22Rv1 (cell line): ENCODE data around the gene USP35.

Experiments used
- CTCF ChIP-seq: fragments of 450-650 bp; IDR thresholded peaks from 2 replicates; pipeline ENCODE4 v1.5.1; 2017; ENCODE audit warnings: mild to moderate bottlenecking
- ZFX ChIP-seq: fragments of 450-650 bp; IDR thresholded peaks from 2 replicates; pipeline ENCODE4 v1.6.1; 2017; ENCODE audit warnings: antibody characterized with exemption, borderline replicate concordance

DNA sequence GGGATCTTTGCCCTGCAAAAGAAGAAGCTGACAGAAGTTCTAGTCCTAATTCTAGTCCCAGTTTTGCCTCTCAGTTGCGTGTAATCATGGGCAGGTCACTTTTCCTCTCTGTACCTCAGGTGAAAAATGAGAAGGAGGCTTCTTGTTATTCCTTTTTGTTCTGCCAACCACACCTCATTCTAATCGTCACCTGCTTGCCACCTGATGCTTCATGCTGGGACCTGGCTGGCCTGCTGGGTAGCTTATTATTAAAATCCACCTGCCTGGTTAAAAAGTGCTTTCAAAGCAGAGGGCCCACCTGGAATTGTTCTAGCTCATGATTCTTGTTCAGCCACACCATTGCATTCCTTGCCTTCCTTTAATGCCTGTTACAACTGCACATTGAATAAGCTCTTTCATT, 40.9 kb upstream of the USP35 start:
- TF ChIP-seq CTCF (no peak), ZFX (no peak)
